Measurements from ENCODE around the gene ZBTB25.

- TF ChIP-seq BMI1 (IDR thresholded peaks at IDR 0.05; ENCODE audit: borderline replicate concordance) (no peak), EZH2 (IDR thresholded peaks at IDR 0.05; ENCODE audit: borderline replicate concordance, control insufficient read depth, low read depth, low read length) (no peak), ZNF274 (IDR thresholded peaks at IDR 0.05; ENCODE audit: insufficient read depth, insufficient read length) (no peak)
These were observed 45.4 kb upstream of the ZBTB25 start for GRCh38 chr14:64549016-64549415.

Measured in GM12878 (cell line).